GM18519 (cell line): ENCODE results near the gene S100P.
A peak's percentile ranks its signal among the peaks of the same experiment; 100 is the strongest.
"Not testable (repeated sequence)": the region's sequence is repeated elsewhere in the genome, so short reads cannot be mapped to it uniquely, and the experiment has no call there.

Source experiments
- ATAC-seq: cut with Tn5 transposase; IDR thresholded peaks from one replicate; pipeline ENCODE4 v1.9.1; 2021; ENCODE audit warnings: mild to moderate bottlenecking, moderate library complexity; ENCODE audit not compliant: unreplicated experiment, low FRiP score

The S100P gene

GRCh38 chr4:6672541-6673190 is 21.0 kb upstream of the S100P start:
- not testable (repeated sequence) for ATAC-seq

GRCh38 chr4:6673191-6673659 is 20.5 kb upstream of the S100P start:
- ATAC-seq, result not testable (repeated sequence)

GRCh38 chr4:6673660-6674499 is 19.8 kb upstream of the S100P start:
- peak; percentile 48 for ATAC-seq

GRCh38 chr4:6674500-6675149 is 19.1 kb upstream of the S100P start:
- ATAC-seq, result peak; percentile 32

- ATAC-seq, result no peak
These were observed 16.7 kb upstream of the S100P start for GRCh38 chr4:6676722-6677558.

GRCh38 chr4:6680372-6681034 is 13.2 kb upstream of the S100P start:
- ATAC-seq, result no peak

GRCh38 chr4:6681191-6681590 is 12.5 kb upstream of the S100P start:
- ATAC-seq, result no peak

- ATAC-seq, result no peak
These were observed 10.7 kb upstream of the S100P start for GRCh38 chr4:6682862-6683590.

- ATAC-seq, result no peak
These were observed 9.0 kb upstream of the S100P start for GRCh38 chr4:6684656-6685055.

- no peak for ATAC-seq
These were observed 7.4 kb upstream of the S100P start for GRCh38 chr4:6686104-6686787.

- no peak for ATAC-seq
These were observed 5.5 kb upstream of the S100P start for GRCh38 chr4:6687947-6688878.

- no peak for ATAC-seq
These were observed 4.7 kb upstream of the S100P start for GRCh38 chr4:6688879-6689505.

GRCh38 chr4:6689506-6689960 is 4.1 kb upstream of the S100P start:
- no peak for ATAC-seq

GRCh38 chr4:6692379-6692778 is 1.3 kb upstream of the S100P start:
- ATAC-seq, result no peak

- no peak for ATAC-seq
These were observed 872 bp upstream of the S100P start for GRCh38 chr4:6692806-6693205.

GRCh38 chr4:6694177-6694901 is 661 bp downstream of the S100P start:
- no peak for ATAC-seq
